IMR-90 (cell line): Measurements from ENCODE around the gene MAGI1.

Experiments used
- BHLHE40 ChIP-seq: fragments of 150-350 bp; IDR thresholded peaks from 2 replicates; pipeline ENCODE4 v1.6.1; 2016; ENCODE audit warnings: mild to moderate bottlenecking, low read depth, low read length
- CEBPB ChIP-seq: IDR thresholded peaks from 2 replicates; pipeline ENCODE4 v1.6.1; 2012; ENCODE audit warnings: low read depth, low read length, improper control_type of control experiment
- CHD1 ChIP-seq: IDR thresholded peaks from 2 replicates; pipeline ENCODE4 v1.6.1; 2012; ENCODE audit warnings: low read depth, low read length, improper control_type of control experiment
- FOS ChIP-seq: fragments of 150-350 bp; IDR thresholded peaks from 2 replicates; pipeline ENCODE4 v1.6.1; 2016; ENCODE audit warnings: low read depth, low read length
- MAZ ChIP-seq: IDR thresholded peaks from 2 replicates; pipeline ENCODE4 v1.6.1; 2012; ENCODE audit warnings: low read depth, mild to moderate bottlenecking, low read length, improper control_type of control experiment, moderate library complexity, borderline replicate concordance
- NFE2L2 ChIP-seq: fragments of 150-350 bp; IDR thresholded peaks from 2 replicates; pipeline ENCODE4 v1.6.1; 2016; ENCODE audit warnings: low read depth, mild to moderate bottlenecking, low read length
- POLR2A ChIP-seq: IDR thresholded peaks from 2 replicates; pipeline ENCODE4 v1.6.1; 2012; ENCODE audit warnings: mild to moderate bottlenecking, low read depth, low read length
- RAD21 ChIP-seq: IDR thresholded peaks from 2 replicates; pipeline ENCODE4 v1.6.1; 2012; ENCODE audit warnings: low read length, improper control_type of control experiment
- RCOR1 ChIP-seq: IDR thresholded peaks from 2 replicates; pipeline ENCODE4 v1.6.1; 2012; ENCODE audit warnings: mild to moderate bottlenecking, low read length, improper control_type of control experiment; ENCODE audit not compliant: insufficient replicate concordance
- RFX5 ChIP-seq: IDR thresholded peaks from 2 replicates; pipeline ENCODE4 v1.8.0; 2012; ENCODE audit warnings: low read depth, mild to moderate bottlenecking, low read length, moderate library complexity
- SMC3 ChIP-seq: fragments of 150-350 bp; IDR thresholded peaks from 2 replicates; pipeline ENCODE4 v1.6.1; 2016; ENCODE audit warnings: low read depth, mild to moderate bottlenecking, antibody characterized with exemption, low read length, moderate library complexity
- TF ChIP-seq, protein P1 (sequence below): conservative IDR thresholded peaks from 2 replicates; pipeline ENCODE4 v1.5.1; 2012; ENCODE audit warnings: mild to moderate bottlenecking, low read depth, low read length, improper control_type of control experiment
- TF ChIP-seq, protein P2 (sequence below): fragments of 150-350 bp; IDR thresholded peaks from 2 replicates; pipeline ENCODE4 v1.6.1; 2017; ENCODE audit warnings: mild to moderate bottlenecking, antibody characterized with exemption, low read length, low read depth
- TF ChIP-seq, protein P3 (sequence below): fragments of 150-350 bp; IDR thresholded peaks from 2 replicates; pipeline ENCODE4 v1.6.1; 2016; ENCODE audit warnings: low read depth, mild to moderate bottlenecking, low read length, moderate library complexity, borderline replicate concordance

DNA sequence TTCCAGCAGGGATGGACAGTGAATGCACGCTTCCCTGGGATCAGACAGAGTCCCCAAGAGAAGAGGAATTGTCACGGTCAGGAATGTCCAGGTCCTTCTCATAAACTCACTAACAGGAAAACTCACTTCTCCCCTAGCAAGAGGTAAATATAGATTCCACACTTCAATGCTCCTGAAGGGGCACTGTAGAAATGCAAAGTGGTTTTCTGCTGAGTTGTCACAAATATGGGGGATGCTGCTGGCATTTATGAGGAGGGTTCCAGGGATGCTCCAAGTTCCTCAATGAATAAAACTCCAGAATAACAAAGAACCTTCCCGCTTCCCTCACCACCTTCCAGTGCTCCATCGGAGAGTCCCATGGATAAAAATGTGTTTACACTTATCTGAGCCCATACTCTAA lies 423.4 kb downstream of the MAGI1 start:
- TF ChIP-seq, protein P1, sequence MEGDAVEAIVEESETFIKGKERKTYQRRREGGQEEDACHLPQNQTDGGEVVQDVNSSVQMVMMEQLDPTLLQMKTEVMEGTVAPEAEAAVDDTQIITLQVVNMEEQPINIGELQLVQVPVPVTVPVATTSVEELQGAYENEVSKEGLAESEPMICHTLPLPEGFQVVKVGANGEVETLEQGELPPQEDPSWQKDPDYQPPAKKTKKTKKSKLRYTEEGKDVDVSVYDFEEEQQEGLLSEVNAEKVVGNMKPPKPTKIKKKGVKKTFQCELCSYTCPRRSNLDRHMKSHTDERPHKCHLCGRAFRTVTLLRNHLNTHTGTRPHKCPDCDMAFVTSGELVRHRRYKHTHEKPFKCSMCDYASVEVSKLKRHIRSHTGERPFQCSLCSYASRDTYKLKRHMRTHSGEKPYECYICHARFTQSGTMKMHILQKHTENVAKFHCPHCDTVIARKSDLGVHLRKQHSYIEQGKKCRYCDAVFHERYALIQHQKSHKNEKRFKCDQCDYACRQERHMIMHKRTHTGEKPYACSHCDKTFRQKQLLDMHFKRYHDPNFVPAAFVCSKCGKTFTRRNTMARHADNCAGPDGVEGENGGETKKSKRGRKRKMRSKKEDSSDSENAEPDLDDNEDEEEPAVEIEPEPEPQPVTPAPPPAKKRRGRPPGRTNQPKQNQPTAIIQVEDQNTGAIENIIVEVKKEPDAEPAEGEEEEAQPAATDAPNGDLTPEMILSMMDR = no peak
- TF ChIP-seq SMC3 (no peak), FOS (no peak), CEBPB (no peak), RFX5 (no peak), POLR2A (no peak), CHD1 (no peak), RAD21 (no peak), NFE2L2 (no peak), RCOR1 (no peak), BHLHE40 (no peak), MAZ (no peak)
- TF ChIP-seq, protein P2, sequence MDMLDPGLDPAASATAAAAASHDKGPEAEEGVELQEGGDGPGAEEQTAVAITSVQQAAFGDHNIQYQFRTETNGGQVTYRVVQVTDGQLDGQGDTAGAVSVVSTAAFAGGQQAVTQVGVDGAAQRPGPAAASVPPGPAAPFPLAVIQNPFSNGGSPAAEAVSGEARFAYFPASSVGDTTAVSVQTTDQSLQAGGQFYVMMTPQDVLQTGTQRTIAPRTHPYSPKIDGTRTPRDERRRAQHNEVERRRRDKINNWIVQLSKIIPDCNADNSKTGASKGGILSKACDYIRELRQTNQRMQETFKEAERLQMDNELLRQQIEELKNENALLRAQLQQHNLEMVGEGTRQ = no peak
- TF ChIP-seq, protein P3, sequence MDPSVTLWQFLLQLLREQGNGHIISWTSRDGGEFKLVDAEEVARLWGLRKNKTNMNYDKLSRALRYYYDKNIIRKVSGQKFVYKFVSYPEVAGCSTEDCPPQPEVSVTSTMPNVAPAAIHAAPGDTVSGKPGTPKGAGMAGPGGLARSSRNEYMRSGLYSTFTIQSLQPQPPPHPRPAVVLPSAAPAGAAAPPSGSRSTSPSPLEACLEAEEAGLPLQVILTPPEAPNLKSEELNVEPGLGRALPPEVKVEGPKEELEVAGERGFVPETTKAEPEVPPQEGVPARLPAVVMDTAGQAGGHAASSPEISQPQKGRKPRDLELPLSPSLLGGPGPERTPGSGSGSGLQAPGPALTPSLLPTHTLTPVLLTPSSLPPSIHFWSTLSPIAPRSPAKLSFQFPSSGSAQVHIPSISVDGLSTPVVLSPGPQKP = no peak
